ENCODE data around the gene PKNOX1.
"Not testable (repeated sequence)": the region's sequence is repeated elsewhere in the genome, so short reads cannot be mapped to it uniquely, and the experiment has no call there.

PKNOX1 gene

GRCh38 chr21:43053112-43053511, 78.8 kb downstream of the PKNOX1 start:
- not testable (repeated sequence) for DNase-seq (ENCODE audit: low spot score)

GRCh38 chr21:43062955-43063664, 88.7 kb downstream of the PKNOX1 start:
- not testable (repeated sequence) for DNase-seq (ENCODE audit: low spot score)

GRCh38 chr21:43064265-43064917, 90.0 kb downstream of the PKNOX1 start:
- DNase-seq (ENCODE audit: low spot score): not testable (repeated sequence)

GRCh38 chr21:43065991-43066390, 91.6 kb downstream of the PKNOX1 start:
- DNase-seq (ENCODE audit: low spot score): not testable (repeated sequence)

GRCh38 chr21:43066690-43067089, 92.3 kb downstream of the PKNOX1 start:
- not testable (repeated sequence) for DNase-seq (ENCODE audit: low spot score)

- not testable (repeated sequence) for DNase-seq (ENCODE audit: low spot score)
Observed at GRCh38 chr21:43068065-43068464, 93.7 kb downstream of the PKNOX1 start.

- DNase-seq (ENCODE audit: low spot score): not testable (repeated sequence)
Observed at GRCh38 chr21:43069682-43070081, 95.3 kb downstream of the PKNOX1 start.

- not testable (repeated sequence) for DNase-seq (ENCODE audit: low spot score)
Observed at GRCh38 chr21:43072742-43073141, 98.4 kb downstream of the PKNOX1 start.

GRCh38 chr21:43074401-43075169, 100.2 kb downstream of the PKNOX1 start:
- DNase-seq (ENCODE audit: low spot score): not testable (repeated sequence)

GRCh38 chr21:43075170-43076022, 101.0 kb downstream of the PKNOX1 start, which contains the start of gene CBS:
Gene CBS (minus strand): TSS chr21:43075835. CDS start chr21:43072193, 3,642 bp downstream.
- DNase-seq (ENCODE audit: low spot score): not testable (repeated sequence)

GRCh38 chr21:43076023-43076637, 101.8 kb downstream of the PKNOX1 start:
- not testable (repeated sequence) for DNase-seq (ENCODE audit: low spot score)

GRCh38 chr21:43076643-43077042, 102.3 kb downstream of the PKNOX1 start:
- not testable (repeated sequence) for DNase-seq (ENCODE audit: low spot score)

GRCh38 chr21:43082587-43083300, 108.4 kb downstream of the PKNOX1 start:
- DNase-seq (ENCODE audit: low spot score): not testable (repeated sequence)
